ENCODE results near the gene SLC12A6. TPM values are rescaled to one million over a fixed set of nuclear protein-coding genes. Genes with fewer than 3 reads are reported as not detected.

The SLC12A6 gene
- total RNA-seq, 3 donors from 2014 or later, result 22.3 to 28.8 (median 25.8) TPM

DNA sequence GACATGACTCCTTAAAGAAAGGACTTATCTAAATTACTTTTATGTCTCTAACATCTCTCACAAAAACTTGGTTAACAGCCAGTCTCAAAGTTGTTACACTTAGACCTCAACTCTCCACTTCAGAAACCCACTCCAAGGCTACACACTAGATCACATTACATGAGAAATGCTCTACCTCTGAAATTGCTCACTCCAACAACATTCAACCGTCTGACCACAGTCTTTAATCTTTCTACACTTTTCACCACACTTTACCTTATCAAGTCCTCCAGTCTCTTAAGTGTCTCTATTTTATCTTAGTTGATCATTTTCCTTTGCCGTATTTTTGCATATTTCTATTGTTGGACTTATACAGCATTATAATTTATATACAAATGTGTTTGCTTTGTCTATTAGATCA, 5.8 kb downstream of the SLC12A6 start:
- no peak overlapping the region for H3K4me3 ChIP-seq
- intact Hi-C loops (cut with DNase I; ENCODE audit: low total_unique reads), result loop anchor here (10.0 kb wide), 1 partner anchor 1423 kb away; no protein-coding TSS in a partner anchor
- H3K27me3 ChIP-seq, result no peaks in the 10 kb centered on the region
- no peak for DNase-seq (ENCODE audit: low spot score in 2 of 2)
- TF ChIP-seq, protein P1, sequence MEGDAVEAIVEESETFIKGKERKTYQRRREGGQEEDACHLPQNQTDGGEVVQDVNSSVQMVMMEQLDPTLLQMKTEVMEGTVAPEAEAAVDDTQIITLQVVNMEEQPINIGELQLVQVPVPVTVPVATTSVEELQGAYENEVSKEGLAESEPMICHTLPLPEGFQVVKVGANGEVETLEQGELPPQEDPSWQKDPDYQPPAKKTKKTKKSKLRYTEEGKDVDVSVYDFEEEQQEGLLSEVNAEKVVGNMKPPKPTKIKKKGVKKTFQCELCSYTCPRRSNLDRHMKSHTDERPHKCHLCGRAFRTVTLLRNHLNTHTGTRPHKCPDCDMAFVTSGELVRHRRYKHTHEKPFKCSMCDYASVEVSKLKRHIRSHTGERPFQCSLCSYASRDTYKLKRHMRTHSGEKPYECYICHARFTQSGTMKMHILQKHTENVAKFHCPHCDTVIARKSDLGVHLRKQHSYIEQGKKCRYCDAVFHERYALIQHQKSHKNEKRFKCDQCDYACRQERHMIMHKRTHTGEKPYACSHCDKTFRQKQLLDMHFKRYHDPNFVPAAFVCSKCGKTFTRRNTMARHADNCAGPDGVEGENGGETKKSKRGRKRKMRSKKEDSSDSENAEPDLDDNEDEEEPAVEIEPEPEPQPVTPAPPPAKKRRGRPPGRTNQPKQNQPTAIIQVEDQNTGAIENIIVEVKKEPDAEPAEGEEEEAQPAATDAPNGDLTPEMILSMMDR (IDR thresholded peaks at IDR 0.05), result no peak
- TF ChIP-seq POLR2A (IDR thresholded peaks at IDR 0.05) (no peak), POLR2AphosphoS5 (IDR thresholded peaks at IDR 0.05) (no peak)
- no peaks in the 10 kb centered on the region for H3K36me3 ChIP-seq
- no peaks in the 10 kb centered on the region for H3K9me3 ChIP-seq
- H3K27ac ChIP-seq, result no peak overlapping the region
- no peaks in the 10 kb centered on the region for H3K4me1 ChIP-seq

DNA sequence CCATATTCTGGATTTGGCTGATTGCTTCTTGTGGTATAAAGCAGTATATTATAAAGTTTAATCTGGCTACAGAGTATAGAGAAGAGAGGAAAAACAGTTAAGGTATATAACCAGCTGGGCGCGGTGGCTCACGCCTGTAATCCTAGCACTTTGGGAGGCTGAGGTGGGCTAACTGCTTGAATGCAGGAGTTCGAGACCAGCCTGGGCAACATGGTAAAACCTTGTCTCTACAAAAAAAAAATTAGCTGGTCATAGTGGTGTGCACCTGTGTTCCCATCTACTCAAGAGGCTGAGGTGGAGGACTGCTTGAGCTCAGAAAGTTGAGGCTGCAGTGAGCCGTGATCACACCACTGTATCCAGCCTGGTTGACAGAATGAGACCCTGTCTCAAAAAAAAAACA, 7.3 kb downstream of the SLC12A6 start:
- H3K4me1 ChIP-seq, result no peaks in the 10 kb centered on the region
- H3K36me3 ChIP-seq, result no peaks in the 10 kb centered on the region
- no peak for DNase-seq (ENCODE audit: low spot score in 2 of 2)
- no peak overlapping the region for H3K27ac ChIP-seq
- H3K27me3 ChIP-seq, result no peaks in the 10 kb centered on the region
- H3K9me3 ChIP-seq, result no peaks in the 10 kb centered on the region
- TF ChIP-seq, protein P1 (IDR thresholded peaks at IDR 0.05), result no peak
- TF ChIP-seq POLR2A (IDR thresholded peaks at IDR 0.05), result no peak
- TF ChIP-seq POLR2AphosphoS5 (IDR thresholded peaks at IDR 0.05), result no peak
- no peak overlapping the region for H3K4me3 ChIP-seq
- intact Hi-C loops (cut with DNase I; ENCODE audit: low total_unique reads), result loop anchor here (10.0 kb wide), 1 partner anchor 1425 kb away; no protein-coding TSS in a partner anchor

GRCh38 chr15:34329006-34329405, 8.6 kb downstream of the SLC12A6 start:
- intact Hi-C loops (cut with DNase I; ENCODE audit: low total_unique reads), result no loop called here
- Histone ChIP-seq H3K9me3 (no peaks in the 10 kb centered on the region), H3K27me3 (no peaks in the 10 kb centered on the region), H3K4me1 (no peaks in the 10 kb centered on the region), H3K36me3 (no peaks in the 10 kb centered on the region), H3K27ac (no peak overlapping the region), H3K4me3 (no peak overlapping the region)
- no peak for DNase-seq (ENCODE audit: low spot score in 2 of 2)
- TF ChIP-seq POLR2A (IDR thresholded peaks at IDR 0.05) (no peak), POLR2AphosphoS5 (IDR thresholded peaks at IDR 0.05) (no peak)
- TF ChIP-seq, protein P1 (IDR thresholded peaks at IDR 0.05), result no peak

DNA sequence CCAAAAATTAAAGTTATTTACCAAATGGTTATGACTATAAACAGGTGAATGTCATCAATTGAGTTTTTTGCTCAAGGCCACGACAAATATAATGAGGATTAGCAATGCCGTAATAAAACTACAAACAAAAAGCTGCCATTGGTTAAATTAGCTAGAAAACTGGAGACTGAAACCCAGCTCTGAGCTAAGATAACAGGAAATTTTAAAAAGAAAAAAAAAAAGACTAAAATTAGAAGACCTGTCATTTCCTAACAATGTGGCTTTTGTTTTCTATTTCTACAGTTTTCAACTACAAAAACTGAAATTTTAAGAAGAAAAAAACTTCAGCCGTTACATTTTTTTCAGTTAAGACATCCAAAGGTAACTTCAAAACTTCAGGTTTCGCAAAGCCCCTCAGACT, 9.7 kb downstream of the SLC12A6 start:
- H3K9me3 ChIP-seq, result no peaks in the 10 kb centered on the region
- no peak for DNase-seq (ENCODE audit: low spot score in 2 of 2)
- intact Hi-C loops (cut with DNase I; ENCODE audit: low total_unique reads), result no loop called here

GRCh38 chr15:34325368-34325767, 12.2 kb downstream of the SLC12A6 start:
- H3K36me3 ChIP-seq, result no peaks in the 10 kb centered on the region
- H3K4me1 ChIP-seq, result no peaks in the 10 kb centered on the region
- H3K27me3 ChIP-seq, result no peaks in the 10 kb centered on the region
- no peaks in the 10 kb centered on the region for H3K9me3 ChIP-seq
- intact Hi-C loops (cut with DNase I; ENCODE audit: low total_unique reads), result no loop called here
- TF ChIP-seq, protein P1 (IDR thresholded peaks at IDR 0.05), result no peak
- no peak for TF ChIP-seq POLR2AphosphoS5 (IDR thresholded peaks at IDR 0.05)
- no peak for TF ChIP-seq POLR2A (IDR thresholded peaks at IDR 0.05)
- no peak overlapping the region for H3K27ac ChIP-seq
- H3K4me3 ChIP-seq, result no peak overlapping the region
- DNase-seq (ENCODE audit: low spot score in 2 of 2), result no peak

More for the DNA sequence above, 9.7 kb downstream of the SLC12A6 start:
- H3K4me3 ChIP-seq, result no peak overlapping the region
- no peaks in the 10 kb centered on the region for H3K4me1 ChIP-seq
- no peak overlapping the region for H3K27ac ChIP-seq
- TF ChIP-seq POLR2AphosphoS5 (IDR thresholded peaks at IDR 0.05), result no peak
- TF ChIP-seq, protein P1 (IDR thresholded peaks at IDR 0.05), result no peak
- no peak for TF ChIP-seq POLR2A (IDR thresholded peaks at IDR 0.05)
- no peaks in the 10 kb centered on the region for H3K36me3 ChIP-seq
- no peaks in the 10 kb centered on the region for H3K27me3 ChIP-seq
